GM12878 (cell line): ENCODE measurements around the gene NAV2.

Experiments used
- CHD2 ChIP-seq: IDR thresholded peaks from 2 replicates; pipeline ENCODE4 v1.6.1; 2011; ENCODE audit warnings: low read depth, low read length, improper control_type of control experiment, borderline replicate concordance
- CTCF ChIP-seq, 3 experiments: IDR thresholded peaks in 2 of 3; conservative IDR thresholded peaks in 1 of 3; 2 replicates each; pipeline ENCODE4 v1.5.1; 2011; ENCODE audit warnings: low read depth in 3 of 3, low read length in 3 of 3, mild to moderate bottlenecking in 3 of 3, control low read depth in 2 of 3, moderate library complexity in 2 of 3, inconsistent platforms in 1 of 3, mixed read lengths in 1 of 3; ENCODE audit not compliant: control insufficient read depth in 2 of 3, insufficient read depth in 1 of 3; ENCODE audit errors: extremely low read depth in 1 of 3
- EED ChIP-seq: sonication (generic); IDR thresholded peaks from 2 replicates; pipeline ENCODE4 v1.6.1; 2016; ENCODE audit warnings: antibody characterized with exemption, low read depth
- ELK1 ChIP-seq: IDR thresholded peaks from 2 replicates; pipeline ENCODE4 v1.6.1; 2012; ENCODE audit warnings: low read depth, low read length, improper control_type of control experiment
- GABPA ChIP-seq: IDR thresholded peaks from 2 replicates; pipeline ENCODE4 v1.6.1; 2014; ENCODE audit warnings: antibody characterized with exemption, low read depth, mild to moderate bottlenecking, inconsistent platforms
- HCFC1 ChIP-seq: fragments of 150-350 bp; IDR thresholded peaks from 2 replicates; pipeline ENCODE4 v1.6.1; 2014; ENCODE audit warnings: low read length
- POLR2A ChIP-seq: IDR thresholded peaks from 2 replicates; pipeline ENCODE4 v1.6.1; 2011; ENCODE audit warnings: low read depth, mild to moderate bottlenecking, low read length
- PRDM15 ChIP-seq: fragments of 450-650 bp; formaldehyde crosslinking; IDR thresholded peaks from 2 replicates; pipeline ENCODE4 v1.4.0; 2020; ENCODE audit warnings: mild to moderate bottlenecking, moderate library complexity
- RELA ChIP-seq: fragments of 450-650 bp; IDR thresholded peaks from 2 replicates; pipeline ENCODE4 v1.8.0; 2014; ENCODE audit warnings: borderline replicate concordance; ENCODE audit not compliant: partially characterized antibody
- SP1 ChIP-seq: IDR thresholded peaks from one replicate; pipeline ENCODE4 v1.6.1; 2011; ENCODE audit warnings: low read depth, low read length
- SUZ12 ChIP-seq: fragments of 200-600 bp; sonication (generic); IDR thresholded peaks from one replicate; pipeline ENCODE4 v1.6.1; 2018; ENCODE audit warnings: antibody characterized with exemption, mild to moderate bottlenecking; ENCODE audit not compliant: unreplicated experiment
- TAF1 ChIP-seq: IDR thresholded peaks from 2 replicates; pipeline ENCODE4 v1.6.1; 2011; ENCODE audit warnings: mild to moderate bottlenecking, low read depth, low read length, borderline replicate concordance
- YY1 ChIP-seq: IDR thresholded peaks from 2 replicates; pipeline ENCODE4 v1.6.1; 2011; ENCODE audit warnings: low read depth, mild to moderate bottlenecking, low read length

GRCh38 chr11:19728436-19728835 is 15.8 kb downstream of the NAV2 start:
- TF ChIP-seq PRDM15 (no peak), ELK1 (no peak), CTCF (IDR thresholded peaks at IDR 0.05 in 2 of 3, conservative IDR thresholded peaks at IDR 0.05 in 1 of 3; ENCODE audit: control insufficient read depth in 2 of 3, extremely low read depth in 1 of 3, insufficient read depth in 1 of 3, low read depth in 3 of 3, low read length in 3 of 3) (no peak), RELA (no peak), SUZ12 (no peak), TAF1 (no peak), CHD2 (no peak), HCFC1 (no peak), GABPA (no peak), SP1 (no peak), POLR2A (no peak), YY1 (no peak), EED (no peak)
